ENCODE measurements around the gene WDR70. TPM values are rescaled to one million over a fixed set of nuclear protein-coding genes. Genes with fewer than 3 reads are reported as not detected.
"Not testable (repeated sequence)": the region's sequence is repeated elsewhere in the genome, so short reads cannot be mapped to it uniquely, and the experiment has no call there.

The WDR70 gene
- total RNA-seq, 2 experiments from 2014 or later = 39.1 to 39.3 TPM

GRCh38 chr5:37471666-37472197, 92.6 kb downstream of the WDR70 start:
- Mint-ChIP-seq H3K27ac (no peak overlapping the region), H3K27me3 (no peaks in the 10 kb centered on the region), H3K36me3 (peaks cover 32% of the 10 kb centered on the region), H3K4me1 (no peaks in the 10 kb centered on the region), H3K4me3 (no peak overlapping the region), H3K9me3 (ENCODE audit: low read depth) (peaks cover 2% of the 10 kb centered on the region)
- CTCF ChIA-PET = no interaction called here
- DNase-seq (no peak), ATAC-seq (no peak)

DNA sequence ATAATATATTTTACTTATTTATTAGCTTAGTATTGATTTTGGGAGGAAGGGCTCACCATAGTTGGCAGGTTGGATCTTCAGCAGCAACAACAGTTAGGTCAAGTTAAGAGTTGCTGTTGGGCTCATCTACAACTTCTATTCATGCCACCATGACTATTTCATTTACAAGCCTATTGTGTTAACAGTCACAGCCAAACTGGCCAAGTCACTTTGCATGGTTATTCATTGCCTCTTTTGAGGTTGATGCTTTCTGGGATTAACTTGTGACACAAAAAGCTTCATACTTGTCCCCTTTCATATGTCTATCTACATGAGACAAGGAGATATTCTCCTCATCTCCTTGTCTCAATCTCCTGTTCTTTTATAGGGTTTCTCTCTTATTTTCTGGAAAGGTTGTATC, 98.3 kb downstream of the WDR70 start:
- Mint-ChIP-seq H3K27ac (no peak overlapping the region), H3K9me3 (ENCODE audit: low read depth) (peaks cover 17% of the 10 kb centered on the region), H3K27me3 (no peaks in the 10 kb centered on the region), H3K4me1 (no peaks in the 10 kb centered on the region), H3K4me3 (no peak overlapping the region), H3K36me3 (peaks cover 58% of the 10 kb centered on the region)
- ATAC-seq (no peak), DNase-seq (no peak)
- CTCF ChIA-PET = interaction anchor here (1.4 kb wide), 1 partner anchor 15 kb away, joined by 3 read pairs; no protein-coding TSS in a partner anchor

- CTCF ChIA-PET = interaction anchor here (1.4 kb wide), 1 partner anchor 16 kb away, joined by 3 read pairs; no protein-coding TSS in a partner anchor
- Mint-ChIP-seq H3K27ac (no peak overlapping the region), H3K4me3 (no peak overlapping the region), H3K4me1 (no peaks in the 10 kb centered on the region), H3K9me3 (ENCODE audit: low read depth) (peaks cover 18% of the 10 kb centered on the region), H3K36me3 (peaks cover 60% of the 10 kb centered on the region), H3K27me3 (no peaks in the 10 kb centered on the region)
- ATAC-seq = no peak
- DNase-seq = no peak
Measured at GRCh38 chr5:37478121-37478894, 99.2 kb downstream of the WDR70 start.

DNA sequence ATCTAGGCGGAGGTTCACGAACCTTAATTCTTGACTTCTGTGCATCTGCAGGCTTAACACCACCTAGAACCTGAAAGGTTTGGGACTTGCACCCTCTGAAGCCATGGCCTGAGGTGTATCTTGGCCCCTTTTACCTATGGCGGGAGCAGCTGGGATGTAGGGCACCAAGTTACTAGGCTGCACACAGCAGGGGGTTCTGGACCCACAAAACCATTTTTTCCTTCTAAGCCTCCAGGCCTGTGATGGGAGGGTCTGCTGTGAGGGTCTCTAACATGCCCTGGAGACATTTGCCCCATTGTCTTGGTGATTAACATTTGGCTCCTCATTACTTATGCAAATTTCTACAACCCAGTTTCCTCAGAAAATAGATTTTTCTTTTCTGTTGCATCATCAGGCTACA, 102.3 kb downstream of the WDR70 start:
- CTCF ChIA-PET, H3K4me3 Mint-ChIP-seq, H3K27ac Mint-ChIP-seq, DNase-seq, H3K4me1 Mint-ChIP-seq, H3K27me3 Mint-ChIP-seq, ATAC-seq: not testable (repeated sequence)
- Mint-ChIP-seq H3K36me3 (peaks cover 59% of the 10 kb centered on the region), H3K9me3 (ENCODE audit: low read depth) (peaks cover 18% of the 10 kb centered on the region)

DNA sequence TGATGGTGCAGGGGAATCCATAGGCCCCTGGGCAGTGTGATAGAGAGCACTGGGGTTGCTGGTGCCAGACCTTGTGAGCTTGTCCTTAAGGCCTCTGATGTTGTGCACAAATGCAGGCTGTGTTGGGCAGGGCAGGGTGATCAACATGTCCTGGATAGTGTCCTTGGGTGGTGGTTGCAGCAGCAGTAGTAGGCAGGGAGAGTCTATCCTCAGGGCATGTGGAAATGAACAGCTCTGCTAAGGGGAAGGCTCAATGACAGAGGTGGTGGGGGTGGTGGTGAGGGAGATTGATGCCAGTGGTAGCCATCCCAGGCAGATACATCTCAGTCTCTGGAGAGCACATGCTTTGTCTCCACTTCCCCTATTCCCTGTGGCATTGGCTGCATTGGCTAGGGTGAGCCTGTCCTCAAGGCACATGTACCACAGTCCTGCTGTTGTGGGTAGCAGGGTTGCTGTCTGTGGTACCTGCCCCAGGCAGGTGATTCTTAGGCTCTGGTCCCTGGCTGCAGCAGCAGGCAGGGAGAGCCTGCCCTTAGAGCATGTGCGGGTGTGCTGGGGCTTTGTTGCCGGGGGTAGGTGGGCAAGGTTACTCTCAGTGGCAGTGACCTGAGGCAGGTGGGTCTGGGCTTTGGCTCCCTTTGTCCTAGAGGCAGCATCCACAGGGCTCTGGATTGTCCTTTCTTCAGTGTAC, 111.1 kb downstream of the WDR70 start:
- Mint-ChIP-seq H3K27ac (no peak overlapping the region), H3K4me3 (no peak overlapping the region)

GRCh38 chr5:37490931-37491330, 111.8 kb downstream of the WDR70 start:
- Mint-ChIP-seq H3K4me1 (peaks cover 2% of the 10 kb centered on the region), H3K9me3 (ENCODE audit: low read depth) (peaks cover 9% of the 10 kb centered on the region), H3K36me3 (peaks cover 27% of the 10 kb centered on the region), H3K27me3 (no peaks in the 10 kb centered on the region), H3K27ac (no peak overlapping the region), H3K4me3 (no peak overlapping the region)
- CTCF ChIA-PET = no interaction called here
- DNase-seq = no peak
- no peak for ATAC-seq

More for the DNA sequence above, 111.1 kb downstream of the WDR70 start:
- CTCF ChIA-PET = no interaction called here
- peaks cover 2% of the 10 kb centered on the region for H3K4me1 Mint-ChIP-seq
- no peak for DNase-seq
- peaks cover 9% of the 10 kb centered on the region for H3K9me3 Mint-ChIP-seq (ENCODE audit: low read depth)
- H3K27me3 Mint-ChIP-seq = no peaks in the 10 kb centered on the region
- peaks cover 29% of the 10 kb centered on the region for H3K36me3 Mint-ChIP-seq
- no peak for ATAC-seq

DNA sequence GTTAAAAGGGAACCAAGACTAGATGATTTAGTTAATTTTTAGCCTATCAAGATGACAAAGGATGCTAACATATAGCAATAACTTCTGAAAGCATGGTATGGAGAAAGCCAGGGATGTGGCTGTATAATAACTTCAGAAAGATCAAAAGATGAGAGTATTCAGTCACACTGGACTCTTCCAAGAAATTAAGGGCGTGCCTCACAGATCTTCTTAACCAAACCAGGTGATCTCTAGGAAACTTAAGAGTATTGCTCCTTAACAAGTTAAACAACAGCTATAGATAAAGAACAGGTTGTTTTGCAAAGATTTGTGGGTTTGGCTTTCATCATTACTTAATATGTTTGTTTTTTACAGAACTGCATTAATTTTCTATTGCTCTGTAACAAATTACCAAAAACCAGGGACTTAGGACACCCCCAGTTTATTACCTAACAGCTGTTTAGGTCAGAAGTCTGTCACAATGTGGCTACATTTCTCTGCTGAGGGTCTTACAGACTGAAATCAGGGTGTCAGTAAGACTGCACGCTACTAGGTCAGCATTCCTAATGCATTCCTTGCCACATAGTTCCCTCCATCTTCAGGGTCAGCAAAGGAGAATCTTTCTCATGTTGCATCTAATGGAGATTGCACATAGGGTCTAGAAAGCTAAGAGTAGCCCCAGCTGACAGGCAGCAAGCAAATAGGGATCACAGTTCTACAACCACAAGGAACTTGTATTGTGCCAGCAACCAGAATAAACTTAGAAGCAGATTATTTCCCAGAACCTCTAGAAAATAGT, 113.8 kb downstream of the WDR70 start:
- CTCF ChIA-PET = interaction anchor here (0.5 kb wide), 1 partner anchor 796 kb away, joined by 3 read pairs; no protein-coding TSS in a partner anchor
- no peak for DNase-seq
- Mint-ChIP-seq H3K27ac (no peak overlapping the region), H3K9me3 (ENCODE audit: low read depth) (peaks cover 6% of the 10 kb centered on the region), H3K27me3 (no peaks in the 10 kb centered on the region), H3K36me3 (peaks cover 20% of the 10 kb centered on the region), H3K4me3 (no peak overlapping the region), H3K4me1 (peaks cover 2% of the 10 kb centered on the region)
- ATAC-seq = no peak

- H3K27ac Mint-ChIP-seq = no peak overlapping the region
- no peaks in the 10 kb centered on the region for H3K27me3 Mint-ChIP-seq
- DNase-seq (no peak), ATAC-seq (no peak)
- CTCF ChIA-PET = no interaction called here
- no peaks in the 10 kb centered on the region for H3K9me3 Mint-ChIP-seq (ENCODE audit: low read depth)
- peaks cover 17% of the 10 kb centered on the region for H3K36me3 Mint-ChIP-seq
- H3K4me1 Mint-ChIP-seq = peaks cover 2% of the 10 kb centered on the region
- no peak overlapping the region for H3K4me3 Mint-ChIP-seq
Measured at GRCh38 chr5:37494756-37495155, 115.6 kb downstream of the WDR70 start.

DNA sequence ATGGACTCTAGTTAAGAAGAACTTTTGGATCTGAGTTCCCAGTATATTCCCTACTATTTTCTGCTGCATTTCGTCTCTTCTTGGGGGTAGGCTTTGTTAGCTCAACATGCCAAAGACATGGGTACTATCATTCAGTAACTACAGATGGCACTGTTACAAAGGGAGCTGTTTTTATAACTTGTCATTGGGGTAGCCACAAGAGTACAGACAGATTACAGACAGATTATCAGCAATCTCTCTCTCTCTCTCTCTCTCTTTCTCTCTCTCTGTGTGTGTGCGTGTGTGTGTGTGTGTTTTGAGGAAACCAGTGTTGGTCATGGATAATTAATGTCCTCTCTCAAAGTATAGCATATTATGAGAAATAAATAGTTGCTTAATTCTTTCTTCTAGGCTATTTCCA, 116.1 kb downstream of the WDR70 start:
- no peak overlapping the region for H3K4me3 Mint-ChIP-seq
- no peaks in the 10 kb centered on the region for H3K9me3 Mint-ChIP-seq (ENCODE audit: low read depth)
- DNase-seq = no peak
- H3K36me3 Mint-ChIP-seq = peaks cover 20% of the 10 kb centered on the region
- H3K4me1 Mint-ChIP-seq = peaks cover 2% of the 10 kb centered on the region
- CTCF ChIA-PET = no interaction called here
- no peaks in the 10 kb centered on the region for H3K27me3 Mint-ChIP-seq
- H3K27ac Mint-ChIP-seq = no peak overlapping the region
- no peak for ATAC-seq

DNA sequence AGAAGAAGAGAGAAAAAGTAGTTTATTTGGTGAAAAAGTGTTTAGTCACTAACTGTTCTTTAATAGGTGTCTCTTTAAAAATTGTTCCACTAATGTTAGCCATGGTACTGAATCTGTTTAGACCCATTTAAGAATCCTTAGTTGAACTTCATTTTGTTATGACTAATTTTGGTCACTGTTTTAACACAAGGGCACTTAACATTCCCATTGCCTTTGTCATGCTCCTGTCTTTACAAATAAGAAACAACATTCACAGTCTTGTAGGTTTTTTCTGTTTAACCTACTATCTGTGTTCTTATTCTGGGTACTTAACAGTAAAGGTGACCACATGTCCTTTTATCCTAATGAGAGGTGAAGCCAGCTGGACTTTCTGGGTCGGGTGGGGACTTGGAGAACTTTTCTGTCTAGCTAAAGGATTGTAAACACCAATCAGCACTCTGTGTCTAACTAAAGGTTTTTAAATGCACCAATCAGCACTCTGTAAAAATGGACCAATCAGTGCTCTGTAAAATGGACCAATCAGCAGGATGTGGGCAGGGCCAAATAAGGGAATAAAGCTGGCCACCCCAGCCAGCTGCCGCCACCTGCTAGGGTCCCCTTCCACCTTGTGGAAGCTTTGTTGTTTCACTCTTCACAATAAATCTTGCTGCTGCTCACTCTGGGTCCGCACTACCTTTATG, 116.7 kb downstream of the WDR70 start:
- H3K36me3 Mint-ChIP-seq = peaks cover 23% of the 10 kb centered on the region
- CTCF ChIA-PET = no interaction called here
- ATAC-seq = no peak

DNA sequence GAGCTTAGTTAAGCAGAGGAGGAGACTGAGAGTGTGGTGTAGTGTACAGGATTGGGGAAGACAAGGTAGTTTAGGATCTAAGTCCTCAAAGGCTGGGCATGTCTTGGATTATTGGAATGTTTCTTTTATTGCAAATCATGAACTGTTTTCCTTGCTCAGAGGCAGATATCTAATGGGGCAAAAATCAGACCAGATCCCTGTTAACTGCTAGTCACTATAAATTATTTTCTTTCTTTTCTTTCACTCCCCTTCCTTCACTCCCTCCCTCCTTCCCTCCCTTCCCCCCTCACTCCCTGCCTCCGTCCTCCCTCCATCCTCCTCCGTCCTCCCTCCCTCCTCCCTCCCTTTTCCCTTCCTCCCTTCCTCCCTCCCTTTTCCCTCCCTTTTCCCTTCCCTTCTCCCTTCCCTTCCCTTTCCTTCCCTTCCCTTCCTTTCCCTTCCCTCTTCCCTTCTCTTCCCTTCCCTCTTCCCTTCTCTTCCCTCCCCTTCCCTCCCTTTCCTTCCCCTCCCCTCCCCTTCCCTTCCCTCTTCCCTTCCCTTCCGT, 117.9 kb downstream of the WDR70 start:
- Mint-ChIP-seq H3K27ac (no peak overlapping the region), H3K9me3 (ENCODE audit: low read depth) (no peaks in the 10 kb centered on the region)
- CTCF ChIA-PET = no interaction called here

More for the DNA sequence above, 116.7 kb downstream of the WDR70 start:
- no peaks in the 10 kb centered on the region for H3K9me3 Mint-ChIP-seq (ENCODE audit: low read depth)
- no peak overlapping the region for H3K4me3 Mint-ChIP-seq
- H3K27ac Mint-ChIP-seq = no peak overlapping the region
- no peaks in the 10 kb centered on the region for H3K27me3 Mint-ChIP-seq
- H3K4me1 Mint-ChIP-seq = peaks cover 2% of the 10 kb centered on the region
- DNase-seq = no peak

DNA sequence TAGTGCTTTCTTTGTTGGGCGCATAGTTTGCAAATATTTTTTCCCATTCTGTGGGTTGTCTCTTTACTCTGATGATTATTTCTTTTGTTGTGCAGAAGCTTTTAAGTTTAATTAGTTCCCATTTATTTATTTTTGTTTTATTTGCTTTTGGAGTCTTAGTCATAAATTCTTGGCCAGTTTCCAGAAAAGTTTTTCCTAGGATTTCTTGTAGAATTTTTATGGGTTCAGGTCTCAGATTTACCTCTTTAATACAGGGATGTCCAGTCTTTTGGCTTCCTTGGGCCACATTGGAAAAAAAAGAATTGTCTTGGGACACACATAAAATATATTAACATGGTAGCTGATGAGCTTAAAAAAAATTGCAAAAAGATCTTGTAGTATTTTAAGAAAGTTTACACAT, 122.0 kb downstream of the WDR70 start:
- H3K27me3 Mint-ChIP-seq = no peaks in the 10 kb centered on the region
- DNase-seq (no peak), ATAC-seq (no peak)
- no peak overlapping the region for H3K27ac Mint-ChIP-seq
- H3K9me3 Mint-ChIP-seq (ENCODE audit: low read depth) = peaks cover 5% of the 10 kb centered on the region
- CTCF ChIA-PET = no interaction called here
- H3K4me3 Mint-ChIP-seq = no peak overlapping the region
- H3K36me3 Mint-ChIP-seq = peaks cover 44% of the 10 kb centered on the region
- no peaks in the 10 kb centered on the region for H3K4me1 Mint-ChIP-seq

More for the DNA sequence above, 117.9 kb downstream of the WDR70 start:
- no peak for DNase-seq
- Mint-ChIP-seq H3K4me3 (no peak overlapping the region), H3K4me1 (peaks cover 2% of the 10 kb centered on the region), H3K36me3 (peaks cover 31% of the 10 kb centered on the region), H3K27me3 (no peaks in the 10 kb centered on the region)
- ATAC-seq = no peak

- Mint-ChIP-seq H3K4me1 (no peaks in the 10 kb centered on the region), H3K4me3 (no peak overlapping the region), H3K27ac (no peak overlapping the region), H3K9me3 (ENCODE audit: low read depth) (peaks cover 8% of the 10 kb centered on the region), H3K36me3 (peaks cover 25% of the 10 kb centered on the region), H3K27me3 (no peaks in the 10 kb centered on the region)
- DNase-seq = no peak
- CTCF ChIA-PET = no interaction called here
- no peak for ATAC-seq
Measured at GRCh38 chr5:37506241-37506640, 127.1 kb downstream of the WDR70 start.

Measured in activated CD8-positive, alpha-beta memory T cell treated with anti-CD3 and anti-CD28 coated beads, Interleukin-2, amount 10 ng/mL, durations not matched to agents 7 days and 5 days (primary cell).